SK-N-SH (cell line): ENCODE results near the gene EXOC6B. TPM values are rescaled to one million over a fixed set of nuclear protein-coding genes. Genes with fewer than 3 reads are reported as not detected.

ENCODE experiments used
- CTCF ChIA-PET: fragments of 300-600, 350-600 bp; formaldehyde crosslinking; extraction: SDS; loops from one replicate; lab custom pipeline; 2021; lab: Yijun Ruan, JAX
- POLR2A ChIA-PET: fragments of 350-600 bp; sonication (Branson Sonifier 250); formaldehyde crosslinking; extraction: SDS; loops from one replicate; lab custom pipeline; 2020; ENCODE audit warnings: antibody characterized with exemption, inconsistent platforms; lab: Yijun Ruan, JAX
- DNase-seq: peaks from one replicate; pipeline ENCODE4 v3.0.0; 2012
- H2AFZ ChIP-seq: fragments of 200-600 bp; sonication (generic); 2 replicates; pipeline ENCODE4 v1.8.1; 2016; ENCODE audit warnings: antibody characterized with exemption, mild to moderate bottlenecking, low read depth
- H3F3A ChIP-seq: fragments of 200-600 bp; sonication (generic); replicated peaks from 2 replicates; pipeline ENCODE3; 2016; ENCODE audit warnings: antibody characterized with exemption, mild to moderate bottlenecking; ENCODE audit not compliant: insufficient read depth
- H3K27ac ChIP-seq, 2 experiments: fragments of 200-500 bp in 1 of 2; fragments of 200-600 bp in 1 of 2; sonication (Bioruptor generic) in 1 of 2; sonication (generic), shearing (Covaris generic) in 1 of 2; 2 replicates each; pipeline versions ENCODE4 v1.5.1 to v1.6.1; 2014 to 2016; ENCODE audit warnings: low read depth in 2 of 2, inconsistent platforms in 1 of 2, low read length in 1 of 2, mild to moderate bottlenecking in 1 of 2, mixed read lengths in 1 of 2
- H3K27me3 ChIP-seq: fragments of 200-600 bp; sonication (generic), shearing (Covaris generic); 2 replicates; pipeline ENCODE4 v1.6.1; 2016; ENCODE audit warnings: mixed run types; ENCODE audit not compliant: insufficient read depth
- H3K36me3 ChIP-seq, 2 experiments: fragments of 200-500 bp in 1 of 2; fragments of 200-600 bp in 1 of 2; sonication (Bioruptor generic) in 1 of 2; sonication (generic) in 1 of 2; replicated peaks in 1 of 2; 2 replicates each; pipeline versions ENCODE3 to v1.5.1; 2014 to 2016; ENCODE audit warnings: low read length in 1 of 2, mild to moderate bottlenecking in 1 of 2; ENCODE audit not compliant: insufficient read depth in 2 of 2, control insufficient read depth in 1 of 2
- H3K4me1 ChIP-seq, 2 experiments: fragments of 200-500 bp in 1 of 2; fragments of 200-600 bp in 1 of 2; sonication (Bioruptor generic) in 1 of 2; sonication (generic), shearing (Covaris generic) in 1 of 2; 2 replicates each; pipeline versions ENCODE4 v1.5.1 to v1.6.1; 2014 to 2016; ENCODE audit warnings: low read depth in 1 of 2, low read length in 1 of 2, mixed run types in 1 of 2; ENCODE audit not compliant: insufficient read depth in 2 of 2, control insufficient read depth in 1 of 2
- H3K4me2 ChIP-seq: fragments of 200-600 bp; sonication (generic), shearing (Covaris generic); 2 replicates; pipeline ENCODE4 v1.6.1; 2017; ENCODE audit warnings: mixed run types
- H3K4me3 ChIP-seq, 2 experiments: fragments of 200-500 bp in 1 of 2; fragments of 200-600 bp in 1 of 2; sonication (Bioruptor generic) in 1 of 2; sonication (generic), shearing (Covaris generic) in 1 of 2; 2 replicates each; pipeline versions ENCODE4 v1.5.1 to v1.8.1; 2014 to 2016; ENCODE audit warnings: low read depth in 2 of 2, inconsistent platforms in 1 of 2, low read length in 1 of 2, mild to moderate bottlenecking in 1 of 2, mixed read lengths in 1 of 2, moderate library complexity in 1 of 2
- H3K79me2 ChIP-seq: fragments of 200-600 bp; sonication (generic); 2 replicates; pipeline ENCODE4 v1.8.1; 2017; ENCODE audit warnings: mild to moderate bottlenecking; ENCODE audit not compliant: insufficient read depth
- H3K9ac ChIP-seq: fragments of 200-600 bp; sonication (generic); 2 replicates; pipeline ENCODE4 v1.6.1; 2017; ENCODE audit warnings: mixed run types
- H3K9me2 ChIP-seq: fragments of 200-600 bp; sonication (generic); 2 replicates; pipeline ENCODE4 v1.6.1; 2017; ENCODE audit warnings: mixed run types
- H3K9me3 ChIP-seq: fragments of 200-600 bp; sonication (generic); 2 replicates; pipeline ENCODE4 v1.6.1; 2017; ENCODE audit warnings: mixed run types, mild to moderate bottlenecking, moderate library complexity
- H4K20me1 ChIP-seq: fragments of 200-600 bp; sonication (generic); 2 replicates; pipeline ENCODE4 v1.6.1; 2017; ENCODE audit warnings: mild to moderate bottlenecking, mixed run types; ENCODE audit not compliant: insufficient read depth
- CHD2 ChIP-seq: fragments of 150-350 bp; IDR thresholded peaks from 2 replicates; pipeline ENCODE4 v1.6.1; 2018; ENCODE audit warnings: low read length; ENCODE audit not compliant: partially characterized antibody
- FOSL2 ChIP-seq: IDR thresholded peaks from 2 replicates; pipeline ENCODE4 v1.4.0; 2012; ENCODE audit warnings: low read depth, mild to moderate bottlenecking, moderate library complexity, borderline replicate concordance
- FOXJ3 ChIP-seq: sonication (generic); formaldehyde crosslinking; IDR thresholded peaks from 2 replicates; pipeline ENCODE4 v1.5.1; 2020; ENCODE audit warnings: mild to moderate bottlenecking, missing genetic modification reagents
- GATA2 ChIP-seq: sonication (generic); formaldehyde crosslinking; IDR thresholded peaks from 2 replicates; pipeline ENCODE4 v1.5.0; 2020; ENCODE audit warnings: mild to moderate bottlenecking, missing genetic modification reagents
- JUND ChIP-seq: IDR thresholded peaks from 2 replicates; pipeline ENCODE4 v1.4.0; 2012
- MAX ChIP-seq: IDR thresholded peaks from 2 replicates; pipeline ENCODE4 v1.4.0; 2012; ENCODE audit warnings: low read depth
- MEF2A ChIP-seq: IDR thresholded peaks from 2 replicates; pipeline ENCODE4 v1.4.0; 2012; ENCODE audit warnings: low read depth, borderline replicate concordance
- MXI1 ChIP-seq: IDR thresholded peaks from 2 replicates; pipeline ENCODE4 v1.6.1; 2012; ENCODE audit warnings: mild to moderate bottlenecking, low read depth, low read length, improper control_type of control experiment
- PBX3 ChIP-seq: IDR thresholded peaks from 2 replicates; pipeline ENCODE4; 2012
- POLR2AphosphoS5 ChIP-seq: IDR thresholded peaks from 2 replicates; pipeline ENCODE4 v1.6.1; 2012; ENCODE audit warnings: low read depth, low read length
- RAD21 ChIP-seq: IDR thresholded peaks from 2 replicates; pipeline ENCODE4 v1.6.1; 2012; ENCODE audit warnings: mild to moderate bottlenecking, low read length
- RCOR1 ChIP-seq: fragments of 150-350 bp; IDR thresholded peaks from 2 replicates; pipeline ENCODE4 v1.6.1; 2017; ENCODE audit warnings: antibody characterized with exemption, low read length
- REST ChIP-seq: IDR thresholded peaks from 2 replicates; pipeline ENCODE4 v1.6.1; 2012; ENCODE audit warnings: mild to moderate bottlenecking, low read depth, low read length, moderate library complexity
- RFX5 ChIP-seq: IDR thresholded peaks from 2 replicates; pipeline ENCODE4 v1.6.1; 2012; ENCODE audit warnings: mild to moderate bottlenecking, improper control_type of control experiment, low read length
- RXRA ChIP-seq: IDR thresholded peaks from 2 replicates; pipeline ENCODE4 v1.4.0; 2012; ENCODE audit warnings: low read depth, mild to moderate bottlenecking, borderline replicate concordance
- SIN3A ChIP-seq: IDR thresholded peaks from 2 replicates; pipeline ENCODE4 v1.6.1; 2012; ENCODE audit warnings: low read depth, mild to moderate bottlenecking, low read length, moderate library complexity, borderline replicate concordance
- SMC3 ChIP-seq: IDR thresholded peaks from 2 replicates; pipeline ENCODE4 v1.6.1; 2012; ENCODE audit warnings: low read depth, low read length, improper control_type of control experiment
- USF1 ChIP-seq: IDR thresholded peaks from 2 replicates; pipeline ENCODE4 v1.4.0; 2012; ENCODE audit warnings: low read depth, borderline replicate concordance
- USF2 ChIP-seq: fragments of 150-350 bp; IDR thresholded peaks from 2 replicates; pipeline ENCODE4 v1.6.1; 2017; ENCODE audit warnings: antibody characterized with exemption, low read length, low read depth, borderline replicate concordance
- YY1 ChIP-seq: IDR thresholded peaks from 2 replicates; pipeline ENCODE4 v1.4.0; 2012; ENCODE audit warnings: low read depth, mild to moderate bottlenecking
- WGBS: methylation state at CpG from one replicate; pipeline ENCODE4 v1.1.6; 2017; ENCODE audit warnings: low lambda C conversion rate; 5-methylcytosine and 5-hydroxymethylcytosine counted together
- polyA plus RNA-seq, 3 experiments: library from polyadenylated mRNA; depleted of rRNA; stranded (reverse); fragments of >200 nt; gene quantifications; 2 replicates each; pipeline ENCODE4 v1.2.3, GENCODE V29; 2012

Gene EXOC6B
- polyA plus RNA-seq, 1 of the 3 experiments (the other 2 are of a cell fraction): 7.4 TPM

GRCh38 chr2:72840066-72840465, 14.2 kb upstream of the EXOC6B start:
- TF ChIP-seq YY1: no peak
- no peak for TF ChIP-seq SMC3
- TF ChIP-seq RXRA: no peak
- Histone ChIP-seq H3K9ac (no peak overlapping the region), H3K9me2 (no peaks in the 10 kb centered on the region), H3F3A (no peaks in the 10 kb centered on the region), H3K79me2 (no peaks in the 10 kb centered on the region), H3K9me3 (no peaks in the 10 kb centered on the region), H4K20me1 (no peaks in the 10 kb centered on the region), H3K36me3 (no peaks in the 10 kb centered on the region), H2AFZ (no peak overlapping the region), H3K27me3 (peaks cover 9% of the 10 kb centered on the region; the same call in 1 of the 2 replicates), H3K4me2 (no peak overlapping the region), H3K27ac (no peak overlapping the region), H3K4me1 (no peaks in the 10 kb centered on the region), H3K4me3 (no peak overlapping the region)
- ChIA-PET CTCF (no interaction called here), POLR2A (no interaction called here)
- WGBS: 33% methylated on average over 2 of the region's 2 CpGs
- no peak for DNase-seq

GRCh38 chr2:72837171-72837570, 11.3 kb upstream of the EXOC6B start:
- ChIA-PET CTCF (interaction anchor here (2.3 kb wide), 1 partner anchor 25 kb away, joined by 7 read pairs; no protein-coding TSS in a partner anchor), POLR2A (no interaction called here)
- Histone ChIP-seq H3K79me2 (no peaks in the 10 kb centered on the region), H3K4me3 (no peak overlapping the region; a peak in 1 of 4 replicates), H4K20me1 (no peaks in the 10 kb centered on the region), H3K27me3 (peaks cover 9% of the 10 kb centered on the region; the same call in 1 of the 2 replicates), H3K27ac (no peak overlapping the region), H3K4me1 (no peaks in the 10 kb centered on the region), H3K9ac (no peak overlapping the region), H3K9me2 (no peaks in the 10 kb centered on the region), H2AFZ (no peak overlapping the region), H3K4me2 (no peak overlapping the region), H3K9me3 (no peaks in the 10 kb centered on the region), H3F3A (no peaks in the 10 kb centered on the region)
- 35% methylated on average over 3 of the region's 4 CpGs for WGBS
- no peak for DNase-seq
- TF ChIP-seq REST: no peak
- no peak for TF ChIP-seq RAD21
- no peak for TF ChIP-seq FOSL2
- no peak for TF ChIP-seq FOXJ3 (CRISPR knock-in tag)
- no peak for TF ChIP-seq PBX3
- no peak for TF ChIP-seq SIN3A
- TF ChIP-seq CHD2: no peak
- TF ChIP-seq YY1: no peak
- TF ChIP-seq GATA2: no peak
- no peak for TF ChIP-seq MXI1
- TF ChIP-seq USF1: no peak
- no peak for TF ChIP-seq MEF2A
- no peak for TF ChIP-seq RCOR1
- TF ChIP-seq RXRA: no peak
- TF ChIP-seq MAX: no peak
- TF ChIP-seq RFX5: no peak
- TF ChIP-seq POLR2AphosphoS5: no peak
- TF ChIP-seq USF2: no peak
- no peak for TF ChIP-seq JUND
- TF ChIP-seq, all 33 proteins: peak for 0
- H3K36me3 ChIP-seq: no peaks in the 10 kb centered on the region
